Stimulated activated CD8-positive, alpha-beta memory T cell treated with anti-CD3 and anti-CD28 coated beads, Interleukin-15, amount 100 ng/mL, for 24 hours (primary cell): ENCODE data around the gene TF.

Experiments used
- DNase-seq: peaks from one replicate; pipeline ENCODE4 v3.0.0-alpha.2; 2020; ENCODE audit warnings: low read depth

TF gene

DNA sequence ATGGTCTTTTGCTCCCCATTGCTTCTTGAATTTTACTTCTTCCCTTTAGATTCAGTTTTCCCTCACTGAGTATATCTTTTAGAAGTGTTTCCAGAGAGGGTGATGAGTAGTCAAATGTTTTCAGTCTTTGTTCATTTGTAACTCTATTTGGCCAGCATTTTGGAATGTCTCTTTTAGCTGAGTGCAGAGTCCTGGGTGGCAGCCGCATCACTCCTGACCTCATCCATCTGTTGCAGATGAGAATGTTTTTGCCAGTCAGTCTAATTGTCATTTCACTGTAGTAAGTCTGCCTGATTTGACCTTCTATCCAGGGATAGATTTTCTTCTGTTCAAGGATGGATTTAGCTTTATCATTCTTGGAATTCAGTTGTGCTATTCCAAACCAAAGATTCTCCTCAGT is 66.7 kb downstream of the TF start:
- DNase-seq: no peak

DNA sequence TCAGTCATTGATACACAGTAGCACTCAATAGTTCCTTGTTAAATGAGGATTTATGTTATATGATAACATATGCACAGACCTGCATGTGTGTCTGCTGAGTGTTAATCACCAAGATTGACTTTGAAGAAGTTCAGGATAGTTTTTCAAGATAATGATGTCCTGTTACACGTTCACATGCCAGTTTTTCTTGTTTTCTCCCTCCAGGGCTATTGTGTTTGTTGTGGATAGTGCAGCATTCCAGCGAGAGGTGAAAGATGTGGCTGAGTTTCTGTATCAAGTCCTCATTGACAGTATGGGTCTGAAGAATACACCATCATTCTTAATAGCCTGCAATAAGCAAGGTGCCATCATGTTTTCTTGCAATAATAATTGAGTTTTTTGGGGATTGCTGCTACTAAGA is 69.2 kb downstream of the TF start:
- DNase-seq: no peak

DNA sequence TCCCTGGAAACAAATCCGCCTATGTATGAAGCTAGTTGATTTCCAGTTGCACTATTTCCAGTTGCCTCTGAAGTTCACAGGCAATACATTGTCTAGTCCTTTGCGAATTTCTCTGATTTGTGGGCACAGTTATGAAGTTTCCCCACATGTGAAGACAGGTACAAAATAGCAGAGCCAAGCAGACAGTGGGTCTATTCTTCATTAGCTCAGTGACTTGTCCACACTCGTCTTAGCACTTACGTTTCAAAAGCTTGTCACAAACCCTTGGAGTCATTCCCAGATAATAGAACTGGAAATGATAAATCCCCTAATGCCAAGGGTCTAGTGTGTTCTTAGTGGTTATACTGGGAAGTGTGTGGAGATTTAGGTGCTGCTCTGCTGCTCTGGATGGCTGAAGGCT is 73.9 kb downstream of the TF start:
- no peak for DNase-seq

DNA sequence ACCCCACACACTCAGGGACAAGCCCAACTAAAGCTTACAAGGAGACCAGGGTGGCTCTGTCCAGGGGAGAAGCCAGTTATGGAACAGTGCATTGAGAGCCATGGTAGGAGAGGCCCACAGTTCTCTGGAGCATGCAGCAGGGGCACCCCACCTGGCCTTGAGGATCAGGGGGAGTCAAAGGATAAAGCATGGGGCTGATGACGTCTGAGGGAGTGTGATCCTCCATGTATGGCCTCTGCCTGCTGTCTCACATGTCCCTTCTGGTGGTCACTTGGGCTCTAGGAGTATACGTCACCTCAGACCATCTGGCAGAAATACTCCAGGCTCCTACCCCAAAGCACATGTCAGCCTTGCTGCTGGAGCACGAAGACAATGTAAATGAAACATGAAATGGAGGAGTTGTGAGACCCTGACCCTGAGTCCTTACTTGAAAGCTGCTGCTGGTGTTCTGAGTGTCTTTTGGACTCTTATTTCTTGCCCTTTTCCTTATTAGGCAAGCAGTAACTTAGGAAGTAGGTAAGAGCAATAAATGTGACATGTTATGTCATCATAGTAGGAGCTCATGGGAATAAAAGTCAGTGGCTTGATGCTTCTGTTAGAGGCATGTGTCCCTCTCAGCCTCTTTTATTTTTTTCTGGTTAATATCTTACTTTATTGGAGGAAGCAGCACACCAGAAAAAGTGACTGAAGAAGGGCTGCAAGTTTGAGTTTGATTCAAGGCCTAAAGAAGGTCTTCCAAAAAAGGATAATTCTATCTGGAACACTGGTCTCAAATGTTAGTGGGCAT is 74.9 kb downstream of the TF start:
- no peak for DNase-seq

DNA sequence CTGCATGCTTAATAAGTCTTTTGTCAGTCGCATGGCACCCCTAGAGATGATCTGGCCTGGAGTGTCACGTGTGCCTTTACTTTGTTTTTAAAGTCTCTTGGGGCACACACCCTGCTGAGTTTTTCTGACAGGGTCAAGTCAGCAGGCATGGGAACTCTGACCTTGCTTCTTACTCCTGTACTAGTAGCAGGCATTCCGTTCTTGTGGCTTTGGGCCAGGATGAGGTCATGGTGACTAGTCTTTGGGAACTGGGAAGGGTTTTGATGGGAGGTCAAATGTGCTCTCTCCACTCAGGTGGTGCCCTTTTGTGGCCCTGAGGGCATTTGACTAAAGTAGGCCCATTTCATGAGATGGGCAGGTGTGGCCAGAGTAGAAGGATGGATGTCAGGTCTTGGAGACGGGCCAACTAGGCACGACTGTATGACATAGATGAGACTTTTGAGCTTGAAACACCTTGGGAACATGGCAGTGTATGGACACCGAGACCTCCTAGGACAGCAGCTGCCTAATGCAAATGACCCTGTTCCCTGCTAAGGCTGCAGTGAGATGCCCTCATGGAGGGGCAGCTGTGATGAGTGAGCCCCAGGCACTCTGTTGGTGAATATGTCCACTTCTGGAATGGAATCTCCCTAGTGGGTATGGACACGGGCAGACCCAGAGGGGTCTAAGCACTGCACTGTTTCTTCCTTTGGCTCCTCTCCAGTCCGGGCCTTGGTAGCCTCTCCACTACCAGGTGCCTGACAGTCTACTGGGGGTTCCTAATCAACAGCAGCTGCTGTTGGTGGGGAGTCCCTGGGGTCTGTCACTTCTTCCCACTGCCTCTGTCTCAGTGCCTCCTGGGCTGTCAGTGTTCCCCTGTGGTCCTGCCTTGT is 75.8 kb downstream of the TF start:
- no peak for DNase-seq

DNA sequence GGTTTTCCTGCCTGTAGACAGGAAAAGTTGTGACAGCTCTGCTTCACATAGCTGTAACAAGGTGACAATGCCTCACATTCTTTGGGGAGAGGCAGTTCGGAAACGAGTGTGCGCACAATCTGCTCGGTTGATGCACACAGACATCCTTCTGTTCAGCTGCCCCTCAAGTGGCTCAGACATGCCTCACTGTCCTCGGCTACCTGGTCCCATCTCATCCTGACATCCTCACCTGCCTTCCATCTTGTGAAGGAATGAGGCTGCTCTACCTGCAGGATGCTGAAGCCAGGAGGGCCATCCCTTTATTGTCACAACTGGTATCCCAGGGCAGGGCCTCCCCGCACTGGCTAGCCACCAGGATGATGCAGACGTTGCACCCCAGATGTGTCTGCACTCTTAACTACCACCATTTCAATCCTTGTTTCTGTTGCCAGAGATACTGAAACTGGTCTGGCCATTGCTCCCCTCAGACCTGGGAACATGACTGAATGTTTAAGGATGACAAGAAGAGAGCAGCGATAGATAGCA is 78.8 kb downstream of the TF start:
- DNase-seq: no peak

DNA sequence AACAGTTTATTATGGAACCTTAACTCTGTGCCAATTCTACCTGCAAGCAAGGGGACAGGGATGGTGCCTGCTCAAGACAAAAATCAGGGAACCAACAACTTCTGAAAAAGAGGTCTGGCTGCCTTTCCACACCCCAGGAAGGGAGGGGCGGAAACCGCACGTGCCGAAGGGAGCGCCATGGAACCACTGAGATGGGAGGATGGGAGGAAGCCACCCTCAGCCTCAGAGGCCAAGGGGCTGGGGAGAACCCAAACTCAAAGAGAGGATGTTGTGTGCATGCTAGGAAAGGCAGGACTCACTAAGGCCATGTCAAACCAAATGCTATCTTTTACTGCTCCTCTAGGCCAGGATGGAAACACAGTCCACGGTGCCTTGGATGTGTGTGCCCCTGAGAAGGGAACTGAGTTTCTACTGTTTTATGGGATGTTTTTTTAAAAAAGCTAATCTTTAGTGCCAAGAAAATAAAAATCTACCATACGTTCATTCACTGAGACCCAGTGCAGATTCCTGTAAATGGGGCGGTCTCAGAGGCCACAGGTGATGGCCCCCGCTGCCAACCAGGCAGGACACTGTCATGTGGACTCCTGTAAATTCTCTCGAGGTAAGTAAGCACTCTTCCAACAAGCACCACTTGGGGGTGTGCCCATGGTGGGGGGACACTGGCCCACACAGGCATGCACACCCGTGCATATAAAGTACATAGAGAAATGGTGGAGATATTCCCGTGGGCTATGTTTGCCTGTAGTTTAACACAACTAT is 80.0 kb downstream of the TF start:
- DNase-seq: no peak

DNA sequence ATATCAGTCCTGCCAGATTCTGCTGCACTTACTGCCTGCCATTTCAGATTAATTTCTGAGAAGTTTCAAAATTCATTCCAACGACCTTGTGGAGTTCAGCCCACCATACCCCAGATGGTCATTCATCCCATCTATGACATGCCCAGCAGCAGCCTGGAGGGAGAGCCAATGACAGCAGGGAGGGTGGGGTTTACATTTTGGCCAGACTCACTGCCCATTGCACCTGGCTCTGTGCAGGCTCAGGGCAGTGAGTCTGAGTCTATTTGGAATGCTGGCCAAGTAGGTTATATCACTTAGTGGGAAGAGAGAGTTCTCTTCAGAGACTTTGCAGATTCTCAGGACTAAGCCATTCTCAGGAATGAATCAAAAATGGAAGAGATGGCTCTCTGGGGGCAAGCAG is 80.9 kb downstream of the TF start:
- no peak for DNase-seq

DNA sequence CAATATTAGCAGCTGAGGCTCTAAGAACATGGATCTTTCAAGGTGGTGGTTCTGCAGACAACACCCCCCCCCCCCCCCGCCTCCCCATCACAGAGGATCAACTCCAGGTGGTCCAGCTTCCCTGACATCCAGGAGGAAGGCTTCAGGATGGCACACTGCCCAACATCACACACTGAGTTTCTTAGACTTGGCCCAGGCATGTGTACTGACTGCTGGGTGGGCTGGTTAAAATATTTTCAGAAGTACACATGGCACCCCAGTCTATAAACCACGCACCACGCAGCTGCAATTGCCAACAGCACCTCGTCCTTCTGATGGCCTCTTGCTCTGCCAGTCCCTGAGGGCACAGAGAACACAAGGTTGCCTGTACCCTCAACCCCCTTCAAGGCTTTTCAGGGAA is 81.5 kb downstream of the TF start:
- DNase-seq: no peak

DNA sequence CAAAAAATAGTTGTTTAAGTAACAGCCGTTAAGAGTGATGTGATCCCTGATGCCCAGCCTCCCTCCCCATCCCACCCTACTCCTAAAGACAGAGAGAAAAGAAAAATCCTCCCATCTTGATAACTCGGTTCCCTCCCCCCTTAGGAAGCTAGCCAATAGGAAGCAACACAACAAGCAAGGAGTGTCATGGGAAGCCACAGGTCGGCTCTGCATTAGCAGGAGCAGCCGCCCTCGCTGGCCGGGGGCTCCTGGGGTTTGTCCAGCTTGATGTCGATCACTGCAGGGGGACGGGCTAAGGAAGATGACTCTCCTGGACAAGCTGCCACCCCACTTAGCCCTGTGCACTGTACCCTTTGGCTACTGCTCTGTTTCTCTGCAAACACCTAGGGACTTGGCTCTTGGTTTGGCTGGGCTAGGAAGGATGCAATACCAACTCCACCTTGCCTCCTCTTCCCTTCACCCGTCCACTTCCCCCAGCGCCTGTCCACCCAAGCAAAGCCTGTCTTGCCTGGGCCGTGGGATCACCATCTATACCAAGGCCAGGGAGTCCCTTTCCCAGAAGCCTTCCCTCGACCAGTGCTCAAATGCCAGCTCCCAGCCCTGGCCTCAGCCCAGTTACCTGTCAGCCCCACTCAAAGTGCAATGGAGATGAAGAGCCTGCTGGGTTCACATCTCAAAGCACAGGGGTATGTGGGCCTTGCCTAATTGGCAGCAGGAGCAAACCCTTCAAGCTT is 82.5 kb downstream of the TF start:
- no peak for DNase-seq

DNA sequence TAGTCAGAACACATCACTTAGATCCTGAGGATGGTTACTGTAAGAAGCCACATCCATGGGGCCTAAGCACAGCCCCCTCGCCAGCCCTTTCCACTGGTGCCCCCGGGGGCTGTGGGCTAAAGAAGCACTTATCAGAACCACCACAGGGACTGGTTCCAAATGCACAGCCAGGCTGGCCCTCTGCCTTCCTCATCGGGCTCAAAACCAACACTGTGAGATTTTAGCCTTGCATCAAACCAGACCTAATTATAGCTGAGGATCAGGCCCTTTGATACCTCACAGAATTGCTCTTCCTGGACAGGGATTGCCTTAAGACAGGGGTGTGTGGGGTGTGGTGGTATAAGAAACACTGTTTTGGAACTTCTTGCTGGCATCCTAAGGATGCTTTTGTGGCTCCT is 83.1 kb downstream of the TF start:
- no peak for DNase-seq

DNA sequence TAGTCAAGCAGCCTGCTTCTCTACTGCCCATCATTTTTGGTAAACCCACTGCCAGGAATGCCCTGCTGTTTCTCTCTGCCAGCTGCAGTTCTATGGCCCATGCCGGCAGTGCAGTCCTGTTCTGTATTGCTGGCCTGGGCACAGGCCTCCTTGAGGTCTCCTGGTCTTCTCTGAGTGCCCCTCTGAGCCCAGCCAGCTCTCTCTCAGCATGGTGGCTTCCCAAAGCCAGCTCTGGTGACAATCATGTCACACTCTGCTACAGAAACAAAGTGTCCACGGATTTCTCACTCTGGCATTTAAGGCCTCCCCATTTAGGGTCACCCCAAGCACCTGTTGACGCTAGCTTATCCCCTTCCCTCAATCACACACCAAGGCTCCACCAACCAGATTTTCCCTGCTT is 83.9 kb downstream of the TF start:
- no peak for DNase-seq

DNA sequence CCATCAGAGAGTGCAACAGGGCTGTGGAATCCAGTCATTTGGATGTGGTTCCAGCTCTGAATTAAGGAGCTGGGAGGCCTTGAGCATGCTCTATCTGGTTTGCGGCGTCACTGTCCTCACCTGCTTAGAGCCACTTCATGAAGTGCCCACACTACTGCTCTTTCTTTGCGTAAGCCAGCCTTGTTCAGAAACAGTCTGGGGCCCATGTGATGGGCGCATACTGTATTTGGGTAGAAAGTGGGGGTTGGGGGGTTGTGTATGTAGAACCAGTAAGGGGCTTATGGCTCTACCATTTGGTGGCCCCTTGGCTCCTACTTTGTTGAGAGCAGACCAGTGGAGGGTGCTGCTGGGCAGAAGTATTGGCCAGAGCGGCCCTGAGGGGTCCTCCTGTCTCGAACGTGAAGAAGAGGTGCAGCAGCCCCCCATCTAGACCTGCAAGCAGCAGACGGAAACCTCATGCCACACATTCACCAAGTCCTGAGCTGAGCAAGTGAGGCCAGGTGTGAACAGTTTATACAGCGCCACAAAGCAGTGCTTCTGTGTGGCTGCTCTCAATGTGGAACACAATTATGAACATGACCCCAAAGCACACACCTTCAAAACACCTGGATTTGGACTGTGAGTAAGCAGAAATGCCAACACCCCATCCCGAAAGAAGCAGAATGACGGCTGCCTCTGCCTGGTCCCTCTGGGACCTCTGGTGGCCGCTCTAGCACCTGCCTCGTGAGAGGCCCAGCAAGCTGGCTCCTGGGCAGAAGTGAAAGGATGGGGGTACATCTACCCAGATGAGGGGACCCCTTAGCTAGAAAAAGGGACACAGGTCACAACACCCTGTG is 86.0 kb downstream of the TF start:
- DNase-seq: no peak

DNA sequence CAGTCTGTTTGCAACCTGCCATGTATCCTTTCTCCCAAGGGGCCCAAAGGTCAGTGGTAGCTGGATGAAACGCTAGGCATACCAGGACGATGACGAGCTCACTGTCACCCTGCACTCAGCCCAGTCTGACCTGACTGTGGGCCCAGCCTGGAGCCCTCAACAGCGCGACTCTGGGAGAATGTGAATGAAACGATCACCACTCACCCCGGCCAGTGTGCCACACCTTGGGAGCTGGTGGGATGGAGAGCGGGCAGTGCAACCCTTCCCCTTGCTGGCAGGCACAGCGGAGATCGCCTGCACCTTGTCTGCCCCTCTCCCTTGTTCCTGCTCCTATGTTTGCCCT is 86.6 kb downstream of the TF start:
- DNase-seq: no peak

DNA sequence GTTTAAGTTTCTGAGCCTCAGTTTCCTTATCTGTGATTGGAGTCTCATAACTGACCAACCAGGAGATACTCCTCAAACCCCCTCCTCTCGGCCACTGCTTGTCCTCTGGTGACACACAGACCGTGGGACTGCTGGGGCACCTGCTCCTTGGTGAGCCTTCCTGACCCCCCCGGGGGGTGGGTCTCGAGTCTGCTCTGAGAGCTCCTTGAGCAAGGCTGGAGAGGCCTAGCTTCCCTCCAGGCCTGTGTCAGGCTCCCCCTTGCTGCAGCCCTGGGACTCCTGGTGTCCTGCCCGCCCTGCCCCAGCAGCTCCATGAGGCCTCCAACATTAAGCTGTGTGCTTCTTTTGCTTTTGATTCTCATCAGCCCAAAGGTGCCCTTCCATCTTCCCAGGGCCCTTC is 87.1 kb downstream of the TF start:
- DNase-seq: no peak

DNA sequence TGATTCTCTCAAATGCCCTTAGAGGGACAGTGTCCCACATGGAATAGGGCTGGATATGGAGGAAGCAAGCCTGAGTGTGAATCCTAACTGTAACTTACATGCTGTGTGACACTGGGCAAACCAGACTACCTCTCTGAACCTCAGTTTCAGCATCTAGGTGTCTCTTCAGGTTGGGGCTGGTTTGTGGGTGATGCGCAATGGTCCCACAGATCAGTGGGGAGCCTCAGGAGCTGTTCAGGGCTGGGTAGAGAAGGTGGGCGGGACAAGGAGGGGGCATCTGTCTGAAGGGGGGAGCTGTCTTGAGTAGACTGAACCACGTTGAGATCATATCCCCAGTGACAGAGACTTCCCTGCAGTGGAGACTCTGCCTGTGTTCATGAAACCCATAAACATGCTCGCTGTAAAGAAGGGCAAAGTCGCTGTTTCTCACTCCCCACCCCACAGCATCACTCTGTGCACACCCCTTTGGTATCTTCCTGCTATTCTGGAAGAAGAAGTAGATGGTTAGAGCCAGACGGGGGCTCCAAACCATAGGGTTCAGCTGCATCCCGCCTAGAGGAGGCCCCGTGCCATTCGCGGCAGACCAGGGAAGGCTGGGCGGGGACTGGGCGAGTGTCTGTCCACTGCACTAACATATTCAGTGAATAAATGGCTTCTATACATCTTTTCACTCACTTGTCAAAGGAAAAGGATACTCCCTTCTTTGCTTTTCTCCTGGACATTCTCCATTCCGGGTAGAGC is 87.9 kb downstream of the TF start:
- no peak for DNase-seq

DNA sequence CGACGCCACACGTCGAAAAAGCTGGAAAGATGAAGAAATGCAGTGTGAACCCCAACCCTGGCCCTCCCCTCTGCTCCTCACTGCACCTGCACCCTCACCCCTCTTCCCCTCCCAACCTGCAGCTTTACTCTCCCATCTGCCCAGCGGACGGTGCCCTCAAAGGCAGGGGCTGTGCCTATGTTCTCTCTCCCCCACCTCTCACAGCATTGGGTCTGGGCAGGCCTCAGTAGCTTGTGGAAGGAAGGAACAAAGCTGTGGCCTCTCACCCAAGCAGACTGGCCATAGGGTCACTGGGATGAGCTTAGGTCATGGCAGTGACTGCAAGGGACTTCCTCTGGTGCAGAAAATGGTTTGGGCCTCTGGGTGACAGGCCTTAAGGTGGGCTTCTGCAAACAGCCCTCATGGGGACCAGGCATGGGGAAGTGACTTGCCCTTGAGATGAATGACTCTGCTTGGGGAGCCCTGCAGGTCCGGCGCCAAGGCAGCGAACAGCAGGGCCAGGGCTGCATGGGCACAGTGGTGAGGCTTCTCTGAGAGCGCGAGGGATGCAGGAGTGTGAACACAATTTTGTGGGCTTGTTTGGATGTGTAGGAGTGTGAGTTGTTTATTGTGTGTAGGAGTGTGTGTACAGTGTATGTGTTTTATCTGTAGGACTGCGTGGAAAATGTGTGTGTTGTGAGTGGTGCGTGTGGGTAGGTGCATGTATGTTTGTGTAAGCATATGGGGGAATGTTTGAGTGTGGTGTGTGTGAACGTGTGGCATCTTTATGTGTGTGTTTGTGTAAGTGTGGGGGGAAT is 88.6 kb downstream of the TF start:
- DNase-seq: no peak

DNA sequence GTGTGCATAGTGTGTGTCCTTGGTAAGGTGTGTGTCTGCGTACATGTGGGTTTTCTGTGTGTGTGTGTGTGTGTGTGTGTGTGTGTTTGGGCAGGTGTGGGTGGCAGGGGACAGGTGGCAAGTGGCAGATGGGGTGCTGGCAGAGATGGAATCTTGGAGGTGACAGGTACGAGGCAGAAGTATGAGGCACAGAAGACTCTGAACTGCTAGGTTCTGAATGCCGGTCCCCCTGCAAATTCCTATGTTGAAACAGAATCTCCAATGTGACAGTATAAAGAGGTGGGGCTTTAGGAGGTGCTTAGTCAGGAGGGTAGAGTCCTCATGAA is 89.2 kb downstream of the TF start:
- no peak for DNase-seq

DNA sequence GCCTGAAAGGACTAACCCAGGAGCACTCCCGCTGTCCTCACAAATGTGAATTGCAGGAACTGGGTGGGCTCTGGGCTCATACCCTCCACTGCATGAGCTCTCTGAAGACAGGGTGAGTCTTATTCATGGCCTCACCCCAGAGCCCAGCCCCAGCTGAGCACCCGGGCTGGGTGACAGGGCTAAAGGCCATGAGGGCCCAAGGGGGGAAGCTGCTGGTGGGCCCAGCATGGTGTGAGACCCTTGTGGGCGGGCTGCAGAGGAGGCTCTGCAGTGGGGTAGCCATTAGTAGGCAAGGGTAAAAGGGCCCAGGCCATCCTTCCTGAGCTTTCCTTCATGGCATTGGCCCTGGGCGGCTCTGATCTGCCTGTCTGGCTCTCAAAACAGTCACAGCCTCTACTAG is 89.8 kb downstream of the TF start:
- no peak for DNase-seq
